Left ventricle myocardium superior (tissue), 1 donor: ENCODE measurements around the gene RFC4. TPM values are rescaled to one million over a fixed set of nuclear protein-coding genes. Genes with fewer than 3 reads are reported as not detected.

ENCODE experiments used
- ATAC-seq: fragments of 200-7000 bp; cut with Tn5 transposase; one replicate; pipeline ENCODE4 v1.9.1; 2020; ENCODE audit warnings: mild to moderate bottlenecking, moderate library complexity
- DNase-seq: peaks from one replicate; pipeline ENCODE4 v3.0.0-alpha.2; 2020
- intact Hi-C: fragments of 100-400 bp; cut with micrococcal nuclease; formaldehyde crosslinking; loops from one replicate; pipeline ENCODE4 v1.11.0; 2022
- microRNA-seq: library from miRNA; unstranded; fragments of <30 nt; microRNA quantifications from one replicate; pipeline ENCODE4 v1.2.0, GENCODE V29; 2020; ENCODE audit warnings: borderline number of aligned reads
- total RNA-seq: library from RNA; stranded (reverse); fragmentation: NEBNext Ultra II Directional; extraction: Animal tissue kit (Norgen Biotek cat#: 25700); gene quantifications from one replicate; pipeline ENCODE4 v1.2.1, GENCODE V29; 2021
- donor health status: DM: no; HTN: yes; CAD: no; lungs with severe emphysema.

RFC4 gene
- total RNA-seq, 1 donor from 2014 or later: 9.7 TPM

GRCh38 chr3:186760141-186760833 lies 46.0 kb downstream of the RFC4 start:
- ATAC-seq (no peak), DNase-seq (no peak)
- intact Hi-C loops: no loop called here

GRCh38 chr3:186759231-186759930 lies 46.9 kb downstream of the RFC4 start:
- intact Hi-C loops: no loop called here
- ATAC-seq (no peak), DNase-seq (no peak)

GRCh38 chr3:186757686-186758220 lies 48.5 kb downstream of the RFC4 start:
- DNase-seq: no peak
- no peak for ATAC-seq
- intact Hi-C loops: no loop called here

GRCh38 chr3:186757214-186757613 lies 49.1 kb downstream of the RFC4 start:
- ATAC-seq: no peak
- intact Hi-C loops: no loop called here
- DNase-seq: no peak

GRCh38 chr3:186754871-186755270 lies 51.4 kb downstream of the RFC4 start:
- no peak for DNase-seq
- ATAC-seq: no peak
- intact Hi-C loops: loop anchor here (5.0 kb wide), 1 partner anchor 138 kb away; no protein-coding TSS in a partner anchor

- DNase-seq (no peak), ATAC-seq (no peak)
- intact Hi-C loops: loop anchor here (5.0 kb wide), 1 partner anchor 137 kb away; no protein-coding TSS in a partner anchor
Observed at GRCh38 chr3:186754006-186754405, 52.3 kb downstream of the RFC4 start.

GRCh38 chr3:186751480-186751879 lies 54.8 kb downstream of the RFC4 start:
- DNase-seq (no peak), ATAC-seq (no peak)
- intact Hi-C loops: loop anchor here (5.0 kb wide), 1 partner anchor 134 kb away; no protein-coding TSS in a partner anchor

- intact Hi-C loops: loop anchor here (5.0 kb wide), 1 partner anchor 133 kb away; no protein-coding TSS in a partner anchor
- DNase-seq (no peak), ATAC-seq (no peak)
Observed at GRCh38 chr3:186750316-186750715, 56.0 kb downstream of the RFC4 start.

GRCh38 chr3:186746008-186746407 lies 60.3 kb downstream of the RFC4 start:
- DNase-seq (peak; percentile 36), ATAC-seq (peak; percentile 78)
- intact Hi-C loops: no loop called here

- DNase-seq (no peak), ATAC-seq (no peak)
Observed at GRCh38 chr3:186743666-186744065, 62.6 kb downstream of the RFC4 start.

GRCh38 chr3:186742618-186743380 lies 63.5 kb downstream of the RFC4 start:
- intact Hi-C loops: no loop called here
- no peak for DNase-seq
- no peak for ATAC-seq

More at GRCh38 chr3:186743666-186744065, 62.6 kb downstream of the RFC4 start:
- intact Hi-C loops: no loop called here

Small RNA genes lying within 50 kb of the gene (microRNA-seq; reads per million reads assigned to microRNA genes)
- 3.9 reads per million for gene MIR1248

Other genes starting within 250 kb of the RFC4 start
- 7.1 TPM for gene TBCCD1, start 239.1 kb downstream of the RFC4 start, total RNA-seq
- 23.6 TPM for gene DNAJB11, start 235.8 kb downstream of the RFC4 start, total RNA-seq
- not detected for gene AHSG, start 193.4 kb downstream of the RFC4 start, total RNA-seq
- not detected for gene FETUB, start 166.1 kb downstream of the RFC4 start, total RNA-seq
- not detected for gene HRG, start 140.5 kb downstream of the RFC4 start, total RNA-seq
- 0.37 TPM for gene KNG1, start 89.1 kb downstream of the RFC4 start, total RNA-seq
- 455 TPM for gene EIF4A2, start 22.9 kb downstream of the RFC4 start, total RNA-seq
- gene ADIPOQ, start 36.2 kb upstream of the RFC4 start, total RNA-seq: 4.0 TPM
- gene ST6GAL1, start 124.0 kb upstream of the RFC4 start, total RNA-seq: 75.9 TPM